Keratinocyte (primary cell): ENCODE results near the gene GRK5. TPM values are rescaled to one million over a fixed set of nuclear protein-coding genes. Genes with fewer than 3 reads are reported as not detected.

ENCODE experiments used
- DNase-seq: peaks from one replicate; pipeline ENCODE4 v3.0.0-alpha.2; 2011; ENCODE audit warnings: low read depth, missing footprints, low spot score
- FAIRE-seq: peaks from 2 replicates; lab custom pipeline; 2011; peaks lifted over from hg19 to GRCh38; lab: Jason Lieb, UNC
- H2AFZ ChIP-seq: 2 replicates; pipeline ENCODE4 v1.6.0; 2012; ENCODE audit warnings: low read length, control low read depth, inconsistent platforms; ENCODE audit not compliant: control insufficient read depth
- H3K27ac ChIP-seq: 2 replicates; pipeline ENCODE4 v1.5.1; 2011; ENCODE audit warnings: low read length; ENCODE audit not compliant: control insufficient read depth, insufficient read depth
- H3K27me3 ChIP-seq: 3 replicates; pipeline ENCODE4 v1.6.0; 2011; ENCODE audit warnings: low read length; ENCODE audit not compliant: control insufficient read depth, insufficient read depth; ENCODE audit errors: extremely low read depth
- H3K36me3 ChIP-seq, 2 experiments: 2 replicates in 1 of 2; 3 replicates in 1 of 2; pipeline ENCODE4 v1.5.1; 2011; ENCODE audit warnings: low read length in 2 of 2, mild to moderate bottlenecking in 1 of 2; ENCODE audit not compliant: control insufficient read depth in 2 of 2, insufficient read depth in 2 of 2; ENCODE audit errors: extremely low read depth in 1 of 2
- H3K4me1 ChIP-seq: 3 replicates; pipeline ENCODE4 v1.5.1; 2011; ENCODE audit warnings: low read length; ENCODE audit not compliant: control insufficient read depth, insufficient read depth; ENCODE audit errors: extremely low read depth
- H3K4me2 ChIP-seq: 3 replicates; pipeline ENCODE4 v1.6.0; 2011; ENCODE audit warnings: low read depth, low read length; ENCODE audit not compliant: control insufficient read depth, insufficient read depth; ENCODE audit errors: extremely low read depth
- H3K4me3 ChIP-seq, 3 experiments: fragments of 200-600 bp in 1 of 3; sonication (generic) in 1 of 3; 2 replicates in 2 of 3; 3 replicates in 1 of 3; pipeline ENCODE4 v1.5.1; 2011 to 2016; ENCODE audit warnings: low read length in 3 of 3, mild to moderate bottlenecking in 3 of 3, control low read depth in 2 of 3, inconsistent platforms in 1 of 3, low read depth in 1 of 3, mixed read lengths in 1 of 3, mixed run types in 1 of 3, moderate library complexity in 1 of 3; ENCODE audit not compliant: control insufficient read depth in 2 of 3, insufficient read depth in 2 of 3; ENCODE audit errors: extremely low read depth in 1 of 3
- H3K79me2 ChIP-seq: 2 replicates; pipeline ENCODE4 v1.6.0; 2012; ENCODE audit warnings: low read length; ENCODE audit not compliant: control insufficient read depth, insufficient read depth
- H3K9ac ChIP-seq: 3 replicates; pipeline ENCODE4 v1.6.0; 2011; ENCODE audit warnings: low read length; ENCODE audit not compliant: control insufficient read depth, insufficient read depth; ENCODE audit errors: extremely low read depth
- H3K9me1 ChIP-seq: 3 replicates; pipeline ENCODE4 v1.6.0; 2011; ENCODE audit warnings: low read length; ENCODE audit not compliant: control insufficient read depth, insufficient read depth; ENCODE audit errors: extremely low read depth
- H3K9me3 ChIP-seq: 2 replicates; pipeline ENCODE4 v1.5.1; 2012; ENCODE audit warnings: low read depth, low read length; ENCODE audit not compliant: control insufficient read depth
- H4K20me1 ChIP-seq: 3 replicates; pipeline ENCODE4 v1.6.0; 2011; ENCODE audit warnings: low read length; ENCODE audit not compliant: control insufficient read depth, insufficient read depth; ENCODE audit errors: extremely low read depth
- EZH2 ChIP-seq: IDR thresholded peaks from one replicate; pipeline ENCODE4 v1.6.1; 2012; ENCODE audit warnings: inconsistent platforms, mild to moderate bottlenecking, low read length, moderate library complexity
- dilution Hi-C: fragments of 300-500 bp; cut with MboI; formaldehyde crosslinking; loops from one replicate; pipeline ENCODE4 v1.7.0; 2020; ENCODE audit warnings: low sequenced_read_pairs; ENCODE audit not compliant: extremely low pct_ligation_motif_present
- polyA plus RNA-seq, 5 experiments: library from polyadenylated mRNA; depleted of rRNA in 3 of 5; stranded (reverse) in 3 of 5; stranded (forward) in 1 of 5; unstranded in 1 of 5; fragments of >200 nt; gene quantifications; 1 replicate in 1 of 5; 2 replicates in 3 of 5; 3 replicates in 1 of 5; pipeline versions ENCODE4 v1.2.1 to v1.2.3, GENCODE V29; 2011 to 2012; ENCODE audit warnings: missing spikeins in 2 of 5, low read depth in 1 of 5, low replicate concordance in 1 of 5
- TF ChIP-seq, protein P1 (sequence below), 3 experiments: IDR thresholded peaks in 1 of 3; conservative IDR thresholded peaks in 1 of 3; optimal IDR thresholded peaks in 1 of 3; 2 replicates in 2 of 3; 3 replicates in 1 of 3; pipeline versions ENCODE3 to v1.5.1; 2011; ENCODE audit warnings: low read length in 3 of 3, mild to moderate bottlenecking in 3 of 3, moderate library complexity in 2 of 3, control low read depth in 1 of 3, inconsistent platforms in 1 of 3; ENCODE audit not compliant: insufficient read depth in 2 of 3; ENCODE audit errors: extremely low read depth in 1 of 3

The GRK5 gene
- polyA plus RNA-seq, 1 donor (not counting 4 experiments of a cell fraction or from before 2014, with no cell fraction given): 7.6 TPM

DNA sequence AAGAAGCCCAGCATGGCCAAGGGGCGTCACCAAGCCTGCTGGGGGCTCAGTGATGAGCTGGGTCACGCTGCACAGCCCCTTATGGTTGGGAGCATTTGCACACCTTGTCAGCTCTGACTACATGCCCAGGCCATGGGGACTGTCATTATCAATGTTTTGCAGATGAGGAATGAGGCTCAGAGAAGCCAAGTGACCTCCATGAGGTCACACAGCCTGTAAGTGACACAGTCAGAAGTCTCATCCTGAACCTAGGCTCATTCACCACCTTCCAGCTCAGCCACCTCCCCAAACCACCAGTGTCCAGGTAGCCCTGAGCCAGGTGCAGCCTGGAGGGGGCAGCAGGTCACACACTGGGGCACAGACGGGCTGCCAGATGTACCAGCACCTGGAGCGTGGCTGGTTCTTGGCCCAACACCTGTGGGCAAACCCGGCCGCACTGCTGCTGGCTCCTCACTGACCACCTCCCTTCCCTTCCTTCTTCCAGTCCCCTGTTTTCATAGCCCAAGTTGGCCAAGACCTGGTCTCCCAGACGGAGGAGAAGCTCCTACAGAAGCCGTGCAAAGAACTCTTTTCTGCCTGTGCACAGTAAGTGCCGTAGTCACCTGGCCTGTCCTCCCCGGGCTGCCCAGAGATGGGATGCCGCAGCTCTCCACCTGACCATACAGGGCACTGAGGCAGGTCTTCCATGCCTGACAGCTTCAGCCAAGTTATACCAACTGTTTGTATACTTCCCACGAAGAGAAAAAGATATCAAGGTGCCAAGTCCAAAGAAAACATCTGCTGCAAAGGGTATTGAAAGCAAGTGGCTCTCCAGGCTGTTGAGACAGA, 215.5 kb downstream of the GRK5 start:
- H3K9ac ChIP-seq: no peak overlapping the region
- H3K27me3 ChIP-seq: no peaks in the 10 kb centered on the region
- dilution Hi-C loops: loop anchor here (25.0 kb wide), 1 partner anchor 211 kb away; the partner anchor contains the start of gene GRK5
- no peaks in the 10 kb centered on the region for H3K9me1 ChIP-seq
- H3K4me3 ChIP-seq: no peak overlapping the region
- no peak for TF ChIP-seq EZH2
- TF ChIP-seq, protein P1, sequence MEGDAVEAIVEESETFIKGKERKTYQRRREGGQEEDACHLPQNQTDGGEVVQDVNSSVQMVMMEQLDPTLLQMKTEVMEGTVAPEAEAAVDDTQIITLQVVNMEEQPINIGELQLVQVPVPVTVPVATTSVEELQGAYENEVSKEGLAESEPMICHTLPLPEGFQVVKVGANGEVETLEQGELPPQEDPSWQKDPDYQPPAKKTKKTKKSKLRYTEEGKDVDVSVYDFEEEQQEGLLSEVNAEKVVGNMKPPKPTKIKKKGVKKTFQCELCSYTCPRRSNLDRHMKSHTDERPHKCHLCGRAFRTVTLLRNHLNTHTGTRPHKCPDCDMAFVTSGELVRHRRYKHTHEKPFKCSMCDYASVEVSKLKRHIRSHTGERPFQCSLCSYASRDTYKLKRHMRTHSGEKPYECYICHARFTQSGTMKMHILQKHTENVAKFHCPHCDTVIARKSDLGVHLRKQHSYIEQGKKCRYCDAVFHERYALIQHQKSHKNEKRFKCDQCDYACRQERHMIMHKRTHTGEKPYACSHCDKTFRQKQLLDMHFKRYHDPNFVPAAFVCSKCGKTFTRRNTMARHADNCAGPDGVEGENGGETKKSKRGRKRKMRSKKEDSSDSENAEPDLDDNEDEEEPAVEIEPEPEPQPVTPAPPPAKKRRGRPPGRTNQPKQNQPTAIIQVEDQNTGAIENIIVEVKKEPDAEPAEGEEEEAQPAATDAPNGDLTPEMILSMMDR (optimal IDR thresholded peaks at IDR 0.05 in 1 of 3, IDR thresholded peaks at IDR 0.05 in 1 of 3, conservative IDR thresholded peaks at IDR 0.05 in 1 of 3; ENCODE audit: extremely low read depth in 1 of 3, insufficient read depth in 2 of 3, low read length in 3 of 3): peak in 1 of 3 experiments; percentile 10
- no peaks in the 10 kb centered on the region for H4K20me1 ChIP-seq
- H3K4me2 ChIP-seq: no peak overlapping the region
- H3K36me3 ChIP-seq: peaks cover 2 to 8% of the 10 kb centered on the region in 2 experiments
- no peak for FAIRE-seq
- DNase-seq: no peak
- H2AFZ ChIP-seq: no peak overlapping the region
- H3K4me1 ChIP-seq: no peaks in the 10 kb centered on the region
- no peaks in the 10 kb centered on the region for H3K9me3 ChIP-seq
- no peaks in the 10 kb centered on the region for H3K79me2 ChIP-seq
- no peak overlapping the region for H3K27ac ChIP-seq

DNA sequence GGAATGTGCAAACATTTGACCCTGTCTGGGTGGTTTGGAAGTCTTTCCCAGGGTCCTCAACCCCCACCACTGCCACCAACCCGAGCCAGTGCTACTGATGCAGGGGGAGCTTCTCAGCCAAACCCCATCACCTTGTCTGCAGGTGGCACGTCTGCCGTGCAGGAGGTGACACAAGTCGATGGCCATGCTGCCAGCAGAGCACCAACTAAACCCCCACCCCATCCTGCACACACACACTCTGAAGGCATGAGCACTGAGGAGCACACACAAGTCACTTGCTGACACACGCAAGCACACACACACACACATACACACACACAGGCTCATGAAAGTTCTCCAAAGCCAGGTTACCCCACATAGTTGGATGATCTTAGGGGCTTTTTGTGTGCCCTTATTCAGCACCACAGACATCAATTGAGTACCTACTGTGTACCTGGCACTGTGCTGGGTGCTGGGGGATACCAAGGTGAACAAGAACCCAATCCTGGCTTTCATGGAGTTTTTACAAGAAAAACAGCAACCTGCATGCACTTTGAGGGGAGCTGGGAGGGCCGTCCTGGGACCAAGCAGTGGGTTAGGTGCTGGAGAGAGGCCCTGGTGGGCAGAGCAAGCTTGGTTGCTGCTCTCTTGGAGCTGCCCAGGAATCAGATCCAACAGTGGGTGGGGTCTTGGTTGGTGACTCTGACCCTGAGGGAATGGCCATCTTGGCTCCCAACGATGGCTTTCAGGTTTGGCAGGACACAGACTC, 216.3 kb downstream of the GRK5 start:
- dilution Hi-C loops: loop anchor here (25.0 kb wide), 1 partner anchor 211 kb away; the partner anchor contains the start of gene GRK5
- Histone ChIP-seq H3K9me1 (no peaks in the 10 kb centered on the region), H3K27me3 (no peaks in the 10 kb centered on the region), H3K9ac (no peak overlapping the region), H3K79me2 (no peaks in the 10 kb centered on the region), H3K4me2 (no peak overlapping the region), H3K4me1 (no peaks in the 10 kb centered on the region), H2AFZ (no peak overlapping the region), H3K36me3 (peaks cover 2 to 8% of the 10 kb centered on the region in 2 experiments), H3K9me3 (no peaks in the 10 kb centered on the region), H4K20me1 (no peaks in the 10 kb centered on the region), H3K27ac (no peak overlapping the region), H3K4me3 (no peak overlapping the region)
- DNase-seq (no peak), FAIRE-seq (no peak)
- no peak for TF ChIP-seq EZH2
- TF ChIP-seq, protein P1 (optimal IDR thresholded peaks at IDR 0.05 in 1 of 3, IDR thresholded peaks at IDR 0.05 in 1 of 3, conservative IDR thresholded peaks at IDR 0.05 in 1 of 3; ENCODE audit: extremely low read depth in 1 of 3, insufficient read depth in 2 of 3, low read length in 3 of 3): no peak
